Measurements from ENCODE around the gene PRICKLE2.

Gene PRICKLE2

DNA sequence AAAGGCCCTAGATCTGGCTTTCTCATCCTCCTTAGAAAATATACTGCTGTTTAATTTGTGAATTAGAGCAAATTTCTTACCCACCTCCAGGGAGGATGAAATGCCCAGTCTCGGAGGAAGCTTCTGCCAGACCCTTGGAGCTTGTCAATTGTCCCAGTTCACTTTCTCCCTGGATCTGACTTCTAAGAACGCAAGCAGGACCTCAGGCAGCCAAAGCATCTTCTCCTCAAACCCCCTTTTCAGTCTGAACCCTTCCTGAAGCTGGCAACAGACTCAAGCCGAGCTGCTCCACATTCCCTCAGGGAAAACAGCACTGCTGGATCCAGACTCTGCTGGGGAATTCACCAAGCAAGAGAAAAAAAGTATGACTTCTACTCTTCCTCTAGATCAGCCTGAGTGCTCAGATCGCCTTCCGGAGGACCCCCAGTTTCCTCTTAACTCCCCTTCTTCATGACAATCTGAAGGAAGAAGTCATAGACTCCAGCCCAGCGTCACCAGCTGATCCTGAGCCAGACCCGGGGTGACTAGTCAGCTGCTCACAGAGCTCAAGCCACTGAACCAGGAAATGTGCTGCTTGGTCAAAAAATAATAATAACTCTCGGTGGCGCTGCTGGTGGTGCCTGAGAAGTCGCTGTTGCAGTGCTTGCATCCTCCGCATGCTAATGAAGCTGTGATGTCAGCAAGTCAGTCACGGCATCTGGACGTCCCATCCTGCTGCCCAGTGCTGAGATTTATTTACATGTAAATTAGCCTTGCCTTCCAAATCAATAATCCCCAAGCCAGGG lies at the start of gene PRICKLE2:
Gene PRICKLE2 (minus strand): TSS at position 641 of the 785 bp plus-strand sequence. CDS start 26,539 bp downstream, outside the sequence.
- DNase-seq = peak in 1 of 2 donors; percentile 7

- DNase-seq = no peak
These were observed 47.6 kb upstream of the PRICKLE2 start for GRCh38 chr3:64272842-64273241.

- DNase-seq = no peak
These were observed 47.0 kb upstream of the PRICKLE2 start for GRCh38 chr3:64272271-64272670.

- DNase-seq = no peak
These were observed 46.4 kb upstream of the PRICKLE2 start for GRCh38 chr3:64271631-64272030.

DNA sequence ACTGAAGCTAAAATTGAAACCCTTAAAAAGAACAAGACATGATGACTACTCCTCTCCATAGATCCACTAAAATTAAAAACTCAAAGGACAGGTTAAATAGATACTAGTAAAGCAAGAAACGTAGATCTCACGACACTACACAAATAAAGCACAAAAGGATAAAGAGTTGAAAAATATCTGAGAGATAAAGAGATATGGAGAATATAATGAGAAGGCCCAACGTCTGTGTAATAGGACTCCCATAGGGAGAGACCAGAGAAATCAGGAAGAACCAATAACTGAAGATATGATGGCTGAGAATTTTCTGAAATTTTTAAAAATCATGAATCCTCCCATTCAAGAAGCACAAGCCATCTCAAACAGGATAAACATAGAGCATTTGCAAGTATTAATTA lies 45.6 kb upstream of the PRICKLE2 start:
- no peak for DNase-seq

DNA sequence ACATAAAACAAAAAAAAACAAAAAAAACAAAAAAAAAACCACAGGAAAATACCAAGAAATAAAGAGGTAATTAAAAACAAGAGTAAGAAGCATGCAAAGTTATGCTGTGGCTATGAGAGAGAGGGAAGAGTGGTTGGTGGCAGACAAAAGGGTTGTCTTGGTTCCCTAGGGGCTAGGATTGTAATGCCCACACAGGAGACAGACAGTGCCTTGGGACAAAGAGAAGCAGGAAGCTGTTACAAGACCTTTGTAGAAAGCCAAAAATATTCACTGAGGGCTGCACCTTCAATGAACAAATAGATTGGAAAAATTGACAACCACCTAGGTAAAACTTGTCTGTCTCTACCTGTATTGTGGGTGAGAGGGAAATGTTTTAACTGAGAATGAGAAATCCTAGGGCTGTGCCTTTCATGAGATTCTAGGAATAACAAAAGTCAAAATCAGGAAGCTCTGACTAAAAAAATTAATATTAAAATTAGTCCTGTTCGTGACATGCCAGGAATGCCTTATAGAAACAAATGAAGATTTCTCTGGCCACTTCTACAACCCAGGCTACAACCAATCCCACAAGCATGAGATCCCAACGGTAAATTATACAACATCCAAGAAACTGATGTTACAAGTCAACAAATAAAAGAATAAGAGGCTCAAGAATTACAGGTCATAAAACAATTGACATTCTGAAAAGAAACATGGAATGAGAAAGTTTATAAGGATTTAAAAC lies 45.0 kb upstream of the PRICKLE2 start:
- no peak for DNase-seq

GRCh38 chr3:64268926-64269325 lies 43.7 kb upstream of the PRICKLE2 start:
- DNase-seq = no peak

GRCh38 chr3:64267721-64268604 lies 42.7 kb upstream of the PRICKLE2 start:
- DNase-seq = no peak

DNA sequence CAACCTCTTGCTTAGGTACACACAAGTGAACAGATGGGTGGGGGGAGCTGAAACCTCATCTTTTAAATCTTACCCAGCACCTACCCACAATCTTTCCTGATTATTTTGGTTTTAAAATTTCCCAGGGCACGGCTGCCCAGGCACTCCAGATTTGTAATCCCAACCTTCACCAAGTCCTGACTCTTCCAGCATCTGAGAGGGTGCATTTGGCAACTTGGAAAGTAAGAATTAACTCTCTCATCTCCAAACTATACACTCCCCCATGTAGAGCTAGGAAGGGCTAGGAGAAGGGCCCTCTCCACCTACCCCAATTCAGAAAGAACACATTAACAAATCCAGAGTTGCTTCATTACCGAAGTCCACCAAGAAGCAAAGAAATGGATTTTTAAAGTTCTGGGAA lies 41.7 kb upstream of the PRICKLE2 start:
- no peak for DNase-seq

GRCh38 chr3:64266065-64266931 lies 41.0 kb upstream of the PRICKLE2 start:
- no peak for DNase-seq

- no peak for DNase-seq
These were observed 40.4 kb upstream of the PRICKLE2 start for GRCh38 chr3:64265646-64266045.

GRCh38 chr3:64264501-64265109 lies 39.3 kb upstream of the PRICKLE2 start:
- no peak for DNase-seq

- no peak for DNase-seq
These were observed 37.4 kb upstream of the PRICKLE2 start for GRCh38 chr3:64262574-64263114.

DNA sequence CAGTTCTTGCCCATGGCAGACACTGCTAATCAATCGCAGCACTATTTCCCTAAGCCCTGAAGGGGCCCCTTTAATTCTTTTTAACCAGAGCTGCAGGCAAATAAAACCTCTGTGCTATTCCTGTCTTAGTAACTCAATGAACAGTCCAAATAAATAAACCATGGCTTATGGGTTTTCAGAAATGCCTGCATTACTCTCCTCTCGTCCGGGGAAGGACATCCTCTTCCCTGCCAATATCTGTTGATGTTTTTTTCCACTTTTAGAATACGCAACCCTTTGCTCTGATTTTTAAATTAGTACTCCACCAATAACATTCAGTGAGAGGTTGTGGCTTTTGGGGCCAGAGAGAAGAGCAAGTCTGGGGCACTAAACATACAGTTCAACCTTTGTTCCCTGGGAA lies 35.2 kb upstream of the PRICKLE2 start:
- no peak for DNase-seq

DNA sequence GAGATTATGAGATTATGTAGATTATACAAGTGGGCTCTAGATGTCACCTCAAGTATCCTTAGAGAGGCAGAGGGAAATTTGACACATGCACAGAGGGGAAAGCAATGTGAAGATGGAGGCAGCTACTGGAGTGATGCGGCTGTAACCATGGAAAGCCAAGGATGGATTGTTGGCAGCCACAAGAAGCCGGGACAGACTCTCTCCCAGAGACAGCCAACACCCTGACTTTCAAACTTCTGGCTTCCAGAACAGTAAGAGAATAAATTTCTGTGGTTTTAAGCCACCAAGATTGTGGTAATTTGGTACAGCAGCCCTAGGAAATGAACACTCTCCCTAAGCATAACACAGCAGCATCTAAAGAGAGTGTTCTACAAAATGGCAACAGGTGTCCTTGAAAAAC lies 34.4 kb upstream of the PRICKLE2 start:
- DNase-seq = no peak

- no peak for DNase-seq
These were observed 32.0 kb upstream of the PRICKLE2 start for GRCh38 chr3:64257100-64257755.

- no peak for DNase-seq
These were observed 30.6 kb upstream of the PRICKLE2 start for GRCh38 chr3:64255741-64256340.

GRCh38 chr3:64254443-64254842 lies 29.2 kb upstream of the PRICKLE2 start:
- DNase-seq = no peak

- no peak for DNase-seq
These were observed 28.4 kb upstream of the PRICKLE2 start for GRCh38 chr3:64253689-64254088.

DNA sequence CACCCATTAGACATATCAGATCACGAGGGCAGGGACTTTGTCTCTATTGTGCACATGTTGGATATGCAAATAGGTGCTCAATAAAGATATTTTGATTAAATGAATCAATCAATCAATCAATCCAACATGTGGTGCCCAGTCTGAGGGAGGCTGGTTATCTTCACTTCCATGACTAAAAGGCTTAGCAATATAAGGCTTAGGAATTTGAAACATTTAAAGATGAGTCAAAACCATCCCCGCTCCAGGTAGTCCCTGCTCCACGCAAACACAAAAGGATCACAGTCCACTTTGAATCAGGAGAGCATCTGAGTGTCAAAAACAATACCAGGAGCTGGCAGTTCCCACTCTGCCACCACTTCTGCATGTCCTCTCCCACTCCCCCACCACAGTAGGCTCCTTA lies 25.8 kb upstream of the PRICKLE2 start:
- DNase-seq = no peak

All from CD4-positive, alpha-beta T cell treated with Interferon alpha-2 for 1 hour (primary cell).